Hematopoietic multipotent progenitor cell treated with erythropoietin and hydrocortisone succinate and interleukin-3 and kit ligand, for 8 days (in vitro differentiated cells): ENCODE results near the gene MAN1C1.

ENCODE experiments used
- DNase-seq: peaks from one replicate; pipeline ENCODE4 v3.0.0-alpha.2; 2015

MAN1C1 gene

DNA sequence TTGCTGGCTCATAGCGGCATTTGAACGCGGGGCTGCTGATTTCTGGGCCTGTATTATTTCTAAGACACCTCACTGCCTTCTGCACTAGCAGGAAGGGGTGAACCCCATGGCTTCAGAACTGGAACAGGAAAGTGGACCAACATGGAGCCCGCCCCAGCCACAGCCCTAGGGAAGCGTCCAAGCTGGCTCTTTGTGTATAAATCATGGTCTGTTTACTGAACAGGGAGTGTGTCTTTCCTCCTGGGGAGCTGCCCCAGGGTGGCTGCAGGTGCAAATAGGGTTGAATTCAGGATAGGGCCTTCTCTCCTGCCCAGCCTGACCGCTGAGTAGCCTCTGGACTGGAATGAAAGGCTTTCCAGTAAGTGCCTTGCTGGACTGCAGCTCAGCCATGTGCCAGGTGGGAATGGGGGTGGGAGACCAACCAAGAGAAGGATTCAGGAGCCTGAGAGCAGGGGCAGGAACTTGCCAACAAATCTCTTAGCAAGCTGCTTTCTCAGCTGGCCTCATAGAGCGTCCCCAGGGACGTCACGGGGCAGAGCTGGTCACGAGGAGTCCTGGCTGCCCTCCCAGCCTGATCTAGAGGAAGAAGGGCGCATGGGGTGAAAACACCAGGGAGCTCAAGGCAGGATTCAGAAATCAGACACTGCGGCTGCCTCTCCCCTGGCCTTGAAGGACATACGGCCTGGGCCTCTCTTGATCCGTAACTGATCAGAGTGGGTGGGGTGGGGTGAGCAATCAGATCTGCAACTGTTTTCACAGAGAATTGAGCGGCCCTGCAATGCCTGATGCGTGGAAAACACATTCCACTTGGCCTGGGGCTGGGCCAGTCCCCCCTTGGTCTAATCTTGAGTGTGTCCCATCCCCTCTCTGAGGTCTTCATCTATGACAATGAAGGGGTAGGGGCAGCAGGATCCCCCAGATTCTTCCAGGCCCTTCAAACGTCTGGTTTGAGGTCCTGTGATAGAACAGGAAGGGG lies 126.9 kb downstream of the MAN1C1 start:
- no peak for DNase-seq

DNA sequence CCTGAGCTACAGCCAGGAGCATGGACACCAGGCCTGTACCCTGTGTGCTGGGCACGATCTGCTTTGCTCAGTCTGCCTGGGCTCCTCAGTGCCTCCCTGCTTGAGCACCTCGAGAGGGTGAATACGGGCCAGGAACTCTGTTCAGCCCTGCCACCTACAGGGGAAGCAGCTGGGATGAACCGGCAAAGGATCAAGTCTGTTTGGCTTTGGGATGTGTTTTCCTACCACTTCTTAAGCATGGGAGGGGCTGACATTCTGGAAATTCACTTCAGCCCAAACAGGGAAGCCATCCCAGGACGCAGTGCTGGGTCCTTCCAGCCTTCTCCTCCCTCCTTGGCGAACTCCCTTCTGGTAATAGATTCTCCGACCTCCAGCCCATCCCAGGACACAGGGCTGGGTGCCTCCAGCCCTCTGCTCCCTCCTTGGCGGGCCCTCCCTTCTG lies 127.6 kb downstream of the MAN1C1 start:
- no peak for DNase-seq

DNA sequence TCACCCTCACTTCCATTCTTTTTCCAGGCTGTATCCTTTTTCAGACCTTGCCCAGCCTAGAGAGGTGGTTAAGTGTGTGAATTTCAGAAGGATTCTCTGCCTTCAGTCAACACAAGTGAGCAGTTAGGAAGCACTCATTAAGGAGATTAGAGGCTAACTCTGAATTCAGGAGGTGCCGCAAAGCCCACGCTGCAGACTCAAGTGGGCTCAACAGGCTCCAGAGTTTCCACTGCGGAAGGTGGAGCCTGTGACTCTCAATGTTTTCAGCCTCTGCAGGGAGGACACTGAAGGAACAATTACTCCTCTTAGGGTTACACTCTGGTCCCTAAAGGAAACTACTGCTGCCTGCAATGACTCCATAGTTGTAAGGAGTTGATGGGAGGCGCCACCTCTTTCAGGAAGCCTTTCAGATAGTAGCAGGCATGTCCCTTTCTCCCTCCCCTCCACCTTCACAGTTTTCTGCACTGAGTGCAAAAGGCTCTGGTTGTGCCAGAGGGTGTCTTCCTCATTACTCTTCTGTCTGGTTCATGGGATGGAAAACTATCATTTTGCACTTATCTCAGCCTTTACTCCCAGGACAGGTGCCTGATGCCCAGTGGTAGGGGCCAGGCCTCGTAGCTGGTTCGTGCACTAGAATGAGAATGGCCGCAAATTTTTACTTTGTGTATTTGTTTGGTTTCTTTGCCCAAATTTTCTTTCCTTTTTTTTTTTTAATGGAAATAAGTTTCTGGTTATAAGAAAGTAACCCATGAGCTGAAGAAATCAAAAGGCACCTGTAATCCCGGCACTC lies 128.2 kb downstream of the MAN1C1 start:
- no peak for DNase-seq

- DNase-seq = no peak
Observed at GRCh38 chr1:25746299-25747045, 129.9 kb downstream of the MAN1C1 start.

DNA sequence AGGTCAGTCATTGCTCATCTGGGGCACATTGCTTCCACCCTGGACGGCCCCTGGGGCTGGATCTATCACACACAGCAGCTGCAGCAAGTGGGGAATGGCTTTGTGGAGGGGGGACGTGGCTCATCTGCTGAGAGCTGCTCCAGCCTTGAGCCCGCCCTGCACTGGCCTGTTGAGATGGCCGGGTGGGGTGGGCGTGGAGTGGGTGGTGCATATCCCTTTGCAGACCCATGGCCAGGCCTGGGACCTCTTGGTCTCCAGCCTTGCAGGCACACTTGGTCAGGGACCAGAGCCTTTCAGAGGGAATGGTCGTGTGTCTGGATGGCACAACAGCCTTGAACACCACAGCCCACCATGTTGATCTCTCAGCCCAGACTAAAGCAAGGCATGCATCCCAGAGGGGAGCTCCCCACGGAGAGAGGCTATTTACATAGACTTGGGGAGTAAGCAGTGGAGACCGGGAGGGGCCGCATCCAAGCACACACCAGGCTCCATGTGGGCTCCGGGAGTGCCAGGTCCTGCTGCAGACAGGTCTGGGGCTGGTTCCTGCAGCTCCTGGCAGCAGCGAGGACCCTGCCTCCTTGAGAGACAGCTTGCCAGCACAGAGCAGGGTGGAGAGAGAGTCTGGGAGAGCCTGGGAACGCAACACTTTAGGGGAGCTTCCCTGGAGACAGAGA lies 130.6 kb downstream of the MAN1C1 start:
- no peak for DNase-seq

DNA sequence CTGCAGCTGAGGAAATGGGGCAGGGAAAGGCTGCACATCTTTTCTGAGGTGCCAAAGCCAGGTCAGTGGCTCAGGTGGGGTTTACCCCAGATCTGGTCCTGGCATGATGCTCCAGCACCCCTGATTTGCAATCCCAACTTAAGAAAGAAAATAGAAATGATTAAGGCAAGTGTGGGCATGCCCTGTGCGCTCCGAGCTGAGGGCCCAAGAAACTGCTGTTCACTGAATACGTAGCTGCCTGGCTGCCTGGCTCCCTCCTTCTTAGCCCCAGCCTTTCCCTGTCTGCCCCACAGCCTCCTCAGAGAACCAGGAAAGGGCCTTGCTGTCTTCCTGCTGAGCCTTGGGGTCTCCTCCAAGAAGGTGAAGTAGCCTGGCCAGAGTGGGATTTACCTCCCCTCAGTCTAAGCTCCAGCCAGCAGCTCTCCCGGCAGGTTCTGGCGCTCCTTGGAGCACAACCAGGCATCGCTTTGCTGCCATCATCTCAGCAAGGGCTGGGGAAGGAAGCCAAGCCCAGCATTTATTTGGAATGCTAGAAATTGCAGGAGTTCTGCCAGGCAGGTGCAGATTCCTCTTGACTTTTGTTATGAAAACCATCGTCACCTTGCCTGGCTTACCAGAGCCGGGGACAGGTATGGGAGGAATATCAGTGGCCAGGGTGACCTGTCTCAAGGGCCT lies 132.1 kb downstream of the MAN1C1 start:
- DNase-seq = no peak

GRCh38 chr1:25750923-25751605 lies 134.5 kb downstream of the MAN1C1 start:
- no peak for DNase-seq

DNA sequence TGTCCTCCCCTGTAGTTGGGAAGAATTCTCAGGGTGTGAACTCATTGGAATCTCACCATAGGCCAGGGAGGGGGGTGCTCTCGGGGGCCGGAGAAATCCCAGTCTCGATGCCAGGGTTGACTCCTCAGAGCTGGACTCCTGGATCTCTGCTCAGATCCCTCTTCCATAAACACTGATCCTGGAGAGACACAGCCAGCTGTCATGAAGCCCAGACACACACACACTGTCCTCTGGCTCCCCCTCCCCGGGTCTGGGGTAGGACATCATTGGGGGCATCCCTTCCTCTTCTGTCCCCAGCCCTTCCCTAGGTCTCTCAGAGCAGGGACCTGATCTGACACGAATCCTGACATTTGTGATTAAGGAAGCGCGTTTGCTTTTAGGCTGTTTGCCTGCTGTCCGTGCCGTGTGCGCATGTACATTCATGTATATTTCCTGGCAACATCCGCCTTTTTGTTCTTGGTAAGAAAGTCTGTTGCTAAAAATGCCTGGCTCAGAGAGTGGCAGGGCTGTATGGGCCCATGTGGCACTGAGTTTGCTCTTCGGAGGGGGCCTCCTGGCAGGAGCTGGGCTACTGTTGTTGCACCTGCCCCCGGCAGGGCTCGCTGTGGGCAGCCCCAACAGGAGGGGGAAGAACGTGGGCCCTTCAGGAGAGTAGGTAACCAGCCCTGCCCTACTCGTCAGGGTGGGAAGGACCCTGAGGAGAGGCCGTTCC lies 138.0 kb downstream of the MAN1C1 start:
- no peak for DNase-seq

DNA sequence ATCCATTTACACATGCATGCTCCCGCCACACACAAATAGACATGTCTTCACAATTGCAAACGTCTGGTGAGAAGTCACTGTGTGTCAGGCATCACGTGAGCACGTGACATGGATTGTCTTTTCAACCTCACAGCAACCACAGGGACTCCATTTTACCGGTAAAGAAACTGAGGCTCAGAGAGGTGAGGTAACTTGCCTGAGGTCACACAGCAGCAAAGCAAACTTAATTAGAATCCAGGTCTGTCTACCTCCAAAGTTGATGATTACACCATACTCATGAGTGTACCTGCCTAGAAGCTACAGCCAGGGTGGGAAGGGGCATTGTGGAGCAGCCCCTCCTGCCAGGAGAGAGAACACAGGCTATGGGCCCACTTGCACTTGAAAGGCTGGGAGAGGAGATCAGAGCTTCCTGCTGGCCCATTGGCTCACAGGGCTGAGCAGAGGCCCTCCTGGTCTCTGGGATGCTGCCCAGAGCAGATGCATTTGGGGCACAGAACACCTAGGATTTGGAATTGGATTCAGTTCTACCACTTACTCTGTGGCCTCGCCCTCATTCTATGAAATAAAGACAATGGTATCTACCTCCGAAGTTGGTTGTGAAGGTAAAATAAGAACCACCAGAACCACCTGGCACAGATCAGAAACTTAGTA lies 139.0 kb downstream of the MAN1C1 start:
- no peak for DNase-seq

GRCh38 chr1:25756215-25756614 lies 139.6 kb downstream of the MAN1C1 start:
- DNase-seq = no peak

DNA sequence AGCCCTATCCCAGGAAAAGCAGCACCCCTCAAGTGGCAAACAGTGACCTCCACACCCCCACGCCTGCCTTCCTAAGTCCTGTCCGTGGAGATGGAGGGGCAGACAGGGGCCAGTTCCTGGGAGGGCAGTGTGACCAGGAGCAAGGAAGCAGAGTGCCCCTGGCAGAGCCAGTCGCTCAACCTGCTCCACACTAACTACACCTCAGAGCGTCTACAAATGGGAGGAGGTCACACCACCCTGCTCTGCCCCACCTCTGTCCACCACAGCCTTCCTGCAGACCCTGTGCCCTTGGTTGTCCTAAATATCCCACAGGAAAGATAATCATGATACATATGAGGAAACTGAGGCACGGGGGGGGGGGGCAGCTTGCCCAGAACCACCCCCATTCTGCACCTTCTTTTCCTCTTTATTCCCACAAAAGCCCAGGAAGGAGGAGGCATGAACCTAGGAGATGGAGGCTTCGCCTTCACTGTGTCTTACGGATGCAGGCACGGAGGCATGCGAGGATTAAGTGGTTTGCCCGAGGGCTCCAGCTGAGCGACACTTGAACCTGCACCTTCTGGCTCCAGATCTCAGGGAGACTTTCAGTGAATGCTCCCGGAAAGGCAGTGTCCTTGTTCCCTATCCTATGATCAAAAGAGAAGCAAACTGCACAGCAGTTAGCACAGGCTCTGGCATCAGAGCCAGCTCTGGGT lies 140.7 kb downstream of the MAN1C1 start:
- DNase-seq = no peak

- no peak for DNase-seq
Observed at GRCh38 chr1:25757846-25758185, 141.2 kb downstream of the MAN1C1 start.

DNA sequence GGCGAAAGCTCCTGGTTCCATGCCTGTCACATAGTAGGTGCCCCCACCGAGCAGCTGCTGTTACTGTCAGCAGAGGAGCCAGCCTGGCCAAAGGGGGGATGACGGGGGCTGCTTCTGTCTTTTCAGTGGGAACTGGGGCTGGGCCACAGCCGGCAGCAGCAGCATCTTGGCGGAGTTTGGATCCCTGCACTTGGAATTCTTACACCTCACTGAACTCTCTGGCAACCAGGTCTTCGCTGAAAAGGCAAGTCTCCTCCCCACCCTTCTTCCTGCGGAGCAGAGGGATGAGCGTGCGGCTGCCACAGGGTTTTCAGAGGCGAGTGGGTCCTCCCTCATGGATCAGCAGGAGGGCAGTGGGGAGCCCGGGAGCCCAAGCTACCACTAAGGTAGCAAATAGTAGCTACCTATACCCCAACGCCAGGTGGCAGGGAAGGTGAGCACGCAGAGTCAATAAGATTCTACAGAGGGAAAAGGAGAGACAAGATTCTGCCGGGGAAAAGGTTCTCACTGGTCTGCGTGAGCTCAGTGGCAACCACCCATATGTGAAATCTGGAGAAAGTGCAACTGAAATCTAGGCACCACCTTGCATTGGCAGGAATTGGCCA lies 142.0 kb downstream of the MAN1C1 start:
- no peak for DNase-seq

GRCh38 chr1:25760122-25760719 lies 143.6 kb downstream of the MAN1C1 start:
- DNase-seq = no peak

DNA sequence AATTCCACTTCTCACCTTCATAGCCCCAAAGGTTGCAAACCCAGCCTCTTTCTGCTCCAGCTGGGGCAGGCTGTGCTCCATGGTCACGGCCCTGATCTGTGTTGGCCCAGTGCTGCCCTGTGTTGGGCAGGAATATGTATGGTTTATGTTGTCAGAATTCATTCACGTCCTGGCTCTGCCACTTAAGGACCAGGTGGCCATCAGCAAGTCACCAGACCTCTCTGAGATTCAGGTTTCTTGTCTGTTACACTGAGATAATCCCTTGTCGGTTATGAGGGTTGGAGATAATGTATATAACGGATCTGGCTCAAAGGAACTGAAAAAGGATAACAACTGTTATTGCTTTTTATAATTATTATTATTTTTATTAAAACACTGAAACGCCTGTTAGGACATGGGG lies 144.3 kb downstream of the MAN1C1 start:
- DNase-seq = peak; percentile 93

- DNase-seq = no peak
Observed at GRCh38 chr1:25763493-25763892, 146.9 kb downstream of the MAN1C1 start.

DNA sequence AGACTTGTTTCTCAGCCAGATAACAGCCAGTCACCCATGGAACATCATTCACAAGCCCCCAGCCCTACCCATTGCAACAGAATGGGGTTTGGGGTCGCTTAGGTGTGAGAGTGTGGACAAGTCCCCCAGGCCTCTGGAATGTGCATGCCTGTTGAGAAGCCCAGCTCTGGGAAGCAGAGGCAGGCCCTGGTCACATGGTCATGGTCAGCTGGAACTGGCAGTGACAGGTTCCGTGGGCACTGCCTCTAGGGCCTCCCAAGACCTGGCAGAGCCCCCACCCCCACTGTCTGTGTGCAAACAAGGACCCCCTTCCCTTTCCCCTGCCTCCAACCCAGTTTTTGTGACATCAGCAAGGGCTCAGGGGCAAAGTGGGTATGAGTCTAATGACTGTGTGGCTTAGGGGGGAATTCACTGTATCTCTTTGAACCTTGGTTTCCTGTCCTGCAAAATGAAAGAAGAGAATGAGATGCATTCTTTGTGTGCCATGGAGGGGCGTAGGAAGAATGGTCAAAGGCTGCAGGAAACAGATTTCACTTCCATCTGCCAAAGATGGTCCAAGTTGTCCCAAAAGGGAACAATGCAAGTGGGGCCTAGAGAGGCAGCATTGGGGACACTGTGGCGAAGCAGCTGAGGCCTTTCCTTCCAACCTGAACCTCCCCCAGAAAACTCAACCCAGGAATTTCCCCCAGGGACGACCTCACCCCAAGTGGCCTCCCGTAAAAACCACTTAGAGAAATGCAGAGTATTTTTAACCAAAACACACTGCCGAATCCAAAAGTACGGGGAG lies 148.7 kb downstream of the MAN1C1 start:
- DNase-seq = no peak
